Heart left ventricle (tissue), 13 donors: ENCODE measurements around the gene C2CD4A.

ENCODE experiments used
- POLR2A ChIP-seq, 2 donors: fragments of 450-650 bp; IDR thresholded peaks; one replicate each; pipeline ENCODE4 v1.6.1; 2017; ENCODE audit warnings: antibody characterized with exemption in 2 of 2, mild to moderate bottlenecking in 2 of 2, moderate library complexity in 2 of 2
- TF ChIP-seq, protein P1 (sequence below), 12 donors: fragments of 200-600 bp; sonication (generic) in 4 of 12; IDR thresholded peaks; one replicate each; pipeline versions ENCODE4 v1.5.0 to v1.8.0; 2018 to 2022; ENCODE audit warnings: antibody characterized with exemption in 12 of 12, mild to moderate bottlenecking in 5 of 12
- donor health status: ischemic (EF 13 %, LVEDD 7.1; RV severe dilation, severe dysfunction).
- donor health status: DM: no; HTN: yes; CAD: no.
- donor health status: DM: no; HTN: no; CAD: no.
- donor health status: ischemic (EF 25% LVEDD 6.9; RV normal size, moderate dysfunction).
- donor health status: ischemic (EF 25% LVEDD 5.7; RV mildly dilated, moderate dysfunction).
- donor health status: ischemic (EF 35%, LVEDD 5.7; RV mildly dilated, moderate dysfunction).
- donor health status: nonischemic (EF 11% LVEDD 7.7; RV severe dilation, severe dysfunction).
- donor health status: DM: yes; HTN: yes; CAD: no.
- donor health status: PGD.
- donor health status: ischemic (EF 29% LVEDD 5.4; RV normal size, mild dysfunction).
- donor health status: nonischemic (EF 23%, LVEDD 6.1; RV moderate dilation, normal function).

DNA sequence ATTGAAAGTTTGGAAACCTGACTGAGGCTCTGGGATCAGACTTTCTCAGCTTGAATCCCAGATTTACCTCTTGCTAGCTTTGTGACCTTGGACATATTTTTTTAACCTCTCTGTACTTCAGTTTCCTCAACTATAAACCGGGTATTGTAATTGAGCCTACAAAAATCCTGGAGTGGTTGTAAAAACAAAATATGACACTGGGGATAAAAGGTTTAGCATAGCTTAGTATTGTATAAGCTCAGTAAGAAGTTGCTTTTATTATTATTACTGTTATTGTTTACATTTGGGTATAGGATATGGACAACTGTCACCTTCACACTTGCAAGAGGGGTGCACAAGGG lies 21.5 kb downstream of the C2CD4A start:
- no peak for TF ChIP-seq POLR2A (IDR thresholded peaks at IDR 0.05)
- TF ChIP-seq, protein P1, sequence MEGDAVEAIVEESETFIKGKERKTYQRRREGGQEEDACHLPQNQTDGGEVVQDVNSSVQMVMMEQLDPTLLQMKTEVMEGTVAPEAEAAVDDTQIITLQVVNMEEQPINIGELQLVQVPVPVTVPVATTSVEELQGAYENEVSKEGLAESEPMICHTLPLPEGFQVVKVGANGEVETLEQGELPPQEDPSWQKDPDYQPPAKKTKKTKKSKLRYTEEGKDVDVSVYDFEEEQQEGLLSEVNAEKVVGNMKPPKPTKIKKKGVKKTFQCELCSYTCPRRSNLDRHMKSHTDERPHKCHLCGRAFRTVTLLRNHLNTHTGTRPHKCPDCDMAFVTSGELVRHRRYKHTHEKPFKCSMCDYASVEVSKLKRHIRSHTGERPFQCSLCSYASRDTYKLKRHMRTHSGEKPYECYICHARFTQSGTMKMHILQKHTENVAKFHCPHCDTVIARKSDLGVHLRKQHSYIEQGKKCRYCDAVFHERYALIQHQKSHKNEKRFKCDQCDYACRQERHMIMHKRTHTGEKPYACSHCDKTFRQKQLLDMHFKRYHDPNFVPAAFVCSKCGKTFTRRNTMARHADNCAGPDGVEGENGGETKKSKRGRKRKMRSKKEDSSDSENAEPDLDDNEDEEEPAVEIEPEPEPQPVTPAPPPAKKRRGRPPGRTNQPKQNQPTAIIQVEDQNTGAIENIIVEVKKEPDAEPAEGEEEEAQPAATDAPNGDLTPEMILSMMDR (IDR thresholded peaks at IDR 0.05) = no peak
